Fibroblast of skin of abdomen (primary cell): ENCODE measurements around the gene LITAFD.
A peak's percentile ranks its signal among the peaks of the same experiment; 100 is the strongest.
"Not testable (repeated sequence)": the region's sequence is repeated elsewhere in the genome, so short reads cannot be mapped to it uniquely, and the experiment has no call there.

ENCODE experiments used
- DNase-seq: peaks from one replicate; pipeline ENCODE4 v3.0.0-alpha.2; 2013

LITAFD gene

DNA sequence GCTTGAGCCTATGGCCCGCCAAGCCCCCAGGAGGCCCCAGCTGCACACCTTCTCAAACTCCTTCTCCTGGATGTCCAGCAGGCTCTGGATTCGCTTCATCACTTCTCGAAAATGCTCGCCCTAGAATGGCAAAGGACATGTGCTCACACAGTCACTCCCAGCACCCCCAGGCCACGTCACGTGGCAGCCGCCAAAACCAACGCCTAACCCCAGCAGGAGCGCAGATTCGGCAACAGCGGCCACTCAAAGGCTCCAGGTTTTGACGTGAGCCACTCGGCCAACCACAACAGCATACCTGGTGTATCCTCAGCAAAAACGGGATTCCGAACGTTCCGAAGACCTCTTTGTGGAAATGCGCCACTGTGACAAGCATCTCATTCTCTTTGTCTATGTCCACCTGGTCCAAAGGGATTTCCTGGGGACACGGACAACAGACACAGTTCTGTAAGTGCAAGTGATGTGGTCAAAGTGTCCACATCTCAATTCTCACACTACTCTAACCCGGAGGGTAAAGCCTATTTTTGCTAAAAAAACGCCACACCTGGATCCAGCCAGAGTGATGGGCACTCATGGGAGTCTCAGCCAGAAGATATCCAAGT lies 12.7 kb downstream of the LITAFD start:
- DNase-seq, result no peak

DNA sequence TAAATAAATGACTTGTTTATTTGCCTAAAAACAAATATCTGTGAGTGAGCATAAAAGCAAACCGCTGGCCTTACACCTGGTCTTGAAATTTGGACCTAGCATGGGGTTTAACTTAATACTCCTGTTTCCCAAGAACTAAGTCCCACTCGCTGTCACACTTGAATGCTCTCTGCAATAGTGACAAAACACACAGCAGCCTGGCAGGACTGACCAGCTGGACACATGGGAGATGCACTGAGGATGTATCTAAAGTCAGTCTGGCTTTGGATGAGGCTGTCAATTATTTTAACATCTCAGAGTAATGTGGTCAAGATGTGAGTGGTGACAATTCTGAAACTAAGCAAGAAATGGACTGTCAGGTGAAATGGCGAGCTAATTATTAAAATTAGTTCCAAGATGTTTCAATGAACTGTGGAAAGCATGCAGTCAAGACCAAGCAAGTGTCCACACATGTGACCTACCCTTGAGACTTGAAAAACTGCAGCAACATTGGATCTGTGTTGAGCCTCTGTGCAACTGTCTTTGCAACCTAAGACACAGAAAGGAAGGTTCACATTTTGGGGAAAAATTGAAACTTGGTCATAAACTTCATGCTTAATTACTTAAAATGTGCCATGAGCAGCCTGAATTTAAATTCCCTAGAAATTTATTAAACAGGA lies 16.6 kb downstream of the LITAFD start:
- DNase-seq, result no peak

DNA sequence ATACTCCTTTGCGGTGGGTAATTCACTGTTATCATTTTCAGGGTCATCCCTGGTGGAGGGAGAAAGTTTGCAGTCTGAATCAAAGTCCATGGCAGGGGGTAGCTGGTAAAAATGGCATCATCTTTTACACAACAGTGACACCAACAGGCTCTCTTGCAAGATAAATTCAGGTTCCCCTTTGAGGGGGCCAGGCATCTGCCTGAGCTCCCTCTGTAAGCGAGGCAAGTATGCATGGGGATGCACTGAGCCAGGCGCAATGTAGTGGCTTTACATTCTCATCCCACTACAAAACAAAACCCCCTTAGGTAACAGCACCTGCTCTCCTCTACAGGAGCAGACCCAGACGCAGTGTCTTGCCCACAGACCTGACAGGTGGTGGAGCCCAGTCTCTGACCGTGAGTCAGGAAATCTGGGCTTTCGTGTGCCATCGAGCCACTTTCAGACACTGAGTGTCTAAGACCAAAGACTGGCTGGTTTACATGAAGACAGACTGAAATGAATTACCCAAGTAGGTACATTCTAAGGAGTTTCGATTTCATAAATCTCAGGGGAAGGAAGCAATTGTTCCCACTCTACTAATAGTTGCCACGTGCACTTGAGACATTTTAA lies 17.7 kb downstream of the LITAFD start:
- no peak for DNase-seq

DNA sequence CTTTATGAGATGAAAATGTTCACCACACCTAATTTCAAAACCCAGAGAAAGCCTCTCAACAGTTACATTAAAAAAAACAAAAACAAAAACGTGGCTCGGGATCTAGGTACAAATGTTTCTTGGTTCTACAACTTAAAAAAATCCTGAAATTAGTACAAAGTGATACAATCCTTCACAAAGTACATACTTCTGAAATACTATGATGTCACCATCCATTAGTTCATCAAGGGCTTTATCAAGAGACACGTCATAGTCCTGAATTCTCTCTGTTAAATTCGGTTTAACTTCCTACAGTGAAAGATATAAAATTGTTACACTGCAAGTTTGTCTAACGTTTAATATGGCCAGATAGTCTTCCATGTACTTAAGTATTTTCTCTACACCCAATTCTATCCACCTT lies 18.2 kb downstream of the LITAFD start:
- DNase-seq, result no peak

DNA sequence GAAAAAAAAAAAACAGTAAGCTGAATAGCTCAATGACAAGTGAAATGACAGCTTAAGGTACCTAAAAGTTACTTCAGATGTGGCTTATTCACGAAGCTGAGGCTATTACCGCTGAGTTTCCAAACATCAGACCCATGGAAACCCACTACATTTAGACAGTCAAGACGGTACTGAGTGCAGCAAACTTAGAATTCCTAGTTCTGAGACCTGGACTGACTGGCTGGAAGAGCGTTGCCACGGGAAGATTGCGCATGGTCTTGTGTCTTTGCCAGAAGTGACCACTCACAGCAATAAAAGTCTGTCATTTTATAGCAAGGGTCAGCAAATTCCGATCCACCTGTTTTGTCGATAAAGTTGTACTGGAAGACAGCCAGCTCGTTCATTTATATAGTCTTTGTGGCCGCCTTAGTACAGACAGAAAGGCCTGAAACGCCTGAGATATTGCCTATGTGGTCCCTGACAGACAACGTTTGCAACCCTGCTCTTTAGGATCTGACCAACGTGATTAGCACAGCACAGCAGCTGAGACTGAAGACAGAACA lies 19.2 kb downstream of the LITAFD start:
- DNase-seq, result no peak

DNA sequence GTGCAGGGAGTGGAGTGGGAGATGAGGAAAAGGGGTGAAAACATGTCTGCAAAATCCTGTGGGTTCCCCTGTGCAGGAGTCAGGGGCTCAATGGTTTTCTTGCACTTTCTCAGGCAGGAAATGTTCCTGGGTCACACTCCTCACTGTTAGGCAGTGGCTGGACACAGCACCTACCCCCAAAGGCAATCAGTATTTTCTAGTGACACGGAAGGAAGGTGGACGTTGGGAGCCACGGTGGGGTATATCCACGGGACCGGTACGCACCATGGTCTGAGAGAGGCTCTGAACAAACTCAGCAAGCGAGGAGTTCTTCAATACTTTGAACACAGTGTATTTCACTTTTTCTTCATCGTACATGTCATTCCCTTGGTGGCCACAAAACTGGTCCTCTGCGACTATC lies 20.9 kb downstream of the LITAFD start:
- no peak for DNase-seq

DNA sequence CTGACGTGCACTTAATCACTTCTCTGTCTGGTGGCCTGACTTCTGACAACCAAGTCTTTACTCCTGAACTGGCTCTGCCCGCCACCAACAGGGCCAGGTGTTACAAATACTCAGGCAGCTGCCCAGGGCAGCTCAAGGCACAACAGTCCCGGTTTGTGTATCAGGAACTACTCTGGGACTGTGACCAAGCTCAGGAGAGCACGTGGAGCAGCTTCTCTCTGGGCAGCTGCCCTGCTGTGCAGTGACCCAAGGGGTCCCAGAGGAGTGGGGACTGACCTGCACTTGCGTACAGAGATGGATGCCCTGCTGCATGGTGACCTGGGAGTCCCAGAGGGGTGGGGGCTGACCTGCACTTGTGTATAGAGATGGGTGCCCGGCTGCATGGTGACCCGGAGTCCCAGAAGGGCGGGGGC lies 21.9 kb downstream of the LITAFD start:
- DNase-seq, result no peak

DNA sequence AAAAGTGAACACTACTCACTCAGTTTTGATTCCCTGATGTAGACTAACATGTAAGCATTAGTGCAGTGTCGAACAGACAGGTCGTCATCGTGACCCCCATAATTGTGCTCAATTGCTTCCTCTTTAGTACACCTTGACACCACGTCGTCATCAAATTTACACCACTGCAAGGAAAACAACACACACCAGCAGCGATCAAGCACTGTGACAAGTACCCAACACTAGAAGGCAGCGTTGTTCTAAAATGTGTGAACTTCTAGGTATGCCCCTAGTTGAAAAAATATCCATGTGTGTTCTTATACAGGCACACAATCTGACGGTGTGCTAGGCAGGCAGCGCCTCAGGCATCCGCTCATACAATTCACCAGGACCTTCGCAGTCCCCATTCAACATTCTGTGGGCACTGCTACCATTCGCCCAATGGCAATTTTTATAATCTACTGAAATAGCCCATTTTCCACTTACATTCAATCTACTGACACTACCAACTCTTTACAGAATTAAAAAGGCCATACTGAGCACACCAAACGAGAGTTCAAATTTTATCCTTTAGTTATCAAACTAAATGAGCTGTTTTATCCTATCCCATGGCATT lies 23.1 kb downstream of the LITAFD start:
- peak; percentile 27 for DNase-seq

DNA sequence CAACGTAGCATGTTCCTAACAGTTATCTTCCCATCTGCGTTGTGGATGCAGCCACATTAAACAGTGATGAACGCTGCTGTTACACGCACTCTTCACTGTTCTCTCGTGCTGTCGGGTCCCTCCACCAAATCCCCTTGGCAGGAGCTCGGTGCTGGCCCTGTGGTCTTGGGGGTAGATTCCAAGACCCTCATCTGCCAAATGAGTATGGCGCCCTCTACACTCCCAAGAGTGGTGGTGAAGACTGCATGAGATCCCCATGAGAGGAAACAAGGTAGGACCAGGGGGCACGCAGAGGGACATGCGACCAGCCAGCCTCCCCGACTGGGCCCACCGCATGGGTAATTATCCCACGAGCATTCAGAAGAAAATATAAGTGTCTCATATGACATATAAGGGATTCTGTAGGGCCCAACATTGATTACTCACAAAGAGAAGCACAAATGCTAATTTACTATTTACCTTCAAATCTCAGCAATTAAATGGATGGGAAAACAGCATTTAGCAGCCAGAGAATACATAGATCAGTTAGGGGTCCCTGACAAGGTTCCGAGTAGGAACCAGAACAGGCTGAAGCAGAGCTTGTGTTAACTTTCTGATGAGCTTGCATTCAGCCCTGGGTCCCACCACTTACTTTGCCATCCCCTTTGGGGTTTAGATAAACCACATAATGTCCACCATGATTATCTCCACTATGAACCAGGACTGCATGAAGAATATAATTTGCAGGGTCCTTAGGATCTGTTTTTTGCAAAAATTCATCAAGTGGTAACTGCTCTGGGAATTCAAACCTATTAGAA lies 23.8 kb downstream of the LITAFD start:
- no peak for DNase-seq

DNA sequence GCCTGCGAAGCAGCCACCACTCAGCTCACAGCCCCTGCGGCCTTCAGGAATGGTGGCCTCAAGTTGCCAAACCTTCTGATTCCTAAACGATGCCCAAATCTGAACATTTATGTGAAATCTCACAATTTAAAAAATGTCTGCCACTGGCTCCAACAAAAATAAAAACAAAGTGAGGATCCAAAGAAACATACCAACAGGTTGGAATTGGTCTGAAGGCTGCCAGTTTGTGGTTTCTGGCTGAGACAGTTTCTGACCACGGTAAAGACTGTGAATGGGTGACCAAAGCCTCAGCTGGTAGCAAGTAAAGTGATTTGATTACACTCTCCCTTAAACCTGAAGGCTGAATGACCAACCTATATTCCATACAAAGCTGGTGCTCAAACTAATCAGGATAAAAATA lies 24.9 kb downstream of the LITAFD start:
- no peak for DNase-seq

DNA sequence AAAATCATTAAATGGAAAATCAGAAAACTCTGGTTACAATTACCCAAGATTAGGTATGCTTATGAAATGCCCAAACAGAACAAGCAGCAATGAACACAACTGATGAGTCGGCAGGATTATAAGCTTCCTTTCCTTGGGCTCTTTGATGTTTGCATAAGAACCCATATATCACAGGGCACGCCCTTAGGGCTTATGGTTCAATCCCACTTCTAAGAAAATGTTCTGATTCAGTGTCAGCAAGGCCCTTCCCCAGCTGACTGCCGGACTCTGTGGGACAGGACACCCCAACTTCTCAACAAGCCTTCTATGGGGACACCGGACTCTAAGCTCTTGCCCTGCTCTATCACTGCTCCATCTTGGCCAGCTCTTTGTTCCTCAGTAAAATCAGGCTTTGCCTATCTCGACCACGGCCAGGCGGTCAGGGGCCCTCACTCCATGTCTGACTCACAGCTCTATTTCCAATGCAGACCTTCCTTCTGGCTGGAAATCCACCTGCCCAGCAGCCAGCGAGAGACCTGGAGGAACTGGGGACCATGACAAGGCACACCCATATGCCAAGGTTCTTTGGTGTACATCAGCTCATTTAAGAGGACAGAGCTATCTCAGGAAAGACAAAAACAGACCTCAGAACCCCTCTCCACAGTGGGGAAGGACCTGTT lies 26.8 kb downstream of the LITAFD start:
- no peak for DNase-seq

DNA sequence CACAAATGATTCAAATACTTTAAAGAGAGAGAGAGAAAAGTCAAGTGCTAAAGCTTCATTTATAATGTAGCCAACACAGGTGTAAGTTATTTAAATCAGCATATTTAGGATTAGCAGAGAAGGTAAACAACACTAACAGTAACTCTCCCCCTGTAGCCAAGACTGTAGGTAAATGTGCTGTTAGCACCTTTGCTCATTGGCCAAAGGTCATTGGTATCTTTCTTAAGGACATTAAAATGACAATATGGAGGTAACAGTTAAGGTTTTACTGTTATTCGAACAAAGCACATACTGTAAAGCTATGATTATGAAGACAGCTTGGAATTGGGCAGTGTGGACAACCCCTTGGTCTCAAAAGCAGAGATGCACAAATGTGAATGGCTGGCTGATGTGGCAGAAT lies 28.7 kb downstream of the LITAFD start:
- DNase-seq, result no peak

DNA sequence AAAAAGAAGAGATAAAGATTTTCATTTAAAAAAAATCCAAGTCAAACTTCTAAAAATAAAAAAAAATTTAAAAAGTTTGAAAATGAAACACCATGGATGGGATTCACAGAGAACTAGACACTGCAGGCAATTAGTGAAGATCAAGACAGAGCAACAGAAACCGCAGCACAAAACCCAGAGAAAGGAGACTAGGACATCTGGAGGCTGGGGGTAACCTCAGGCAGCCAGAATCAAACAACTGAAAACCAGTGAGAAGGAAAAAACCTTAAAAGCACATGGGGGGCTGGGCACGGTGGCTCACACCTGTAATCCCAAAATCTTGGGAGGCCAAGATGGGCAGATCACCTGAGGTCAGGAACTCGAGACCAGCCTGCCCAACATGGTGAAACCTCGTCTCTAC lies 30.6 kb downstream of the LITAFD start:
- DNase-seq, result no peak

DNA sequence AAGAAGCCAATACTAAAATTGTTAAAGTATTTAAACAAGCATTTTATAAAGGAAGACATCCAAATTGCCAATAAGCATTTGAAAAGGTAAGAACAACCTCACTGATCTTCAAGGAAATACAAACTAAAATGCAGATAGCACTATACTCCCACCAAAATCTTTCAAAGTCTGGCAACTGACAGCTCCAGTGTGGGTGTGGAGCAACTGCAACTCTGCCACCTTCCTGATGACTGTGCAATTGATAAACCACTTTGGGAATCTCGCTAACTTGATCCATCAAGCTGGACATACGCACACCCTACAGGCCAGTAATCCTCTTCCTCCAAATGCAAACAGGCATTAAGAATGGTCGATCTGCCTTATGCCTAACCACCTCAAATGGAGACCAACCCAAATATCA lies 31.9 kb downstream of the LITAFD start:
- DNase-seq, result no peak

DNA sequence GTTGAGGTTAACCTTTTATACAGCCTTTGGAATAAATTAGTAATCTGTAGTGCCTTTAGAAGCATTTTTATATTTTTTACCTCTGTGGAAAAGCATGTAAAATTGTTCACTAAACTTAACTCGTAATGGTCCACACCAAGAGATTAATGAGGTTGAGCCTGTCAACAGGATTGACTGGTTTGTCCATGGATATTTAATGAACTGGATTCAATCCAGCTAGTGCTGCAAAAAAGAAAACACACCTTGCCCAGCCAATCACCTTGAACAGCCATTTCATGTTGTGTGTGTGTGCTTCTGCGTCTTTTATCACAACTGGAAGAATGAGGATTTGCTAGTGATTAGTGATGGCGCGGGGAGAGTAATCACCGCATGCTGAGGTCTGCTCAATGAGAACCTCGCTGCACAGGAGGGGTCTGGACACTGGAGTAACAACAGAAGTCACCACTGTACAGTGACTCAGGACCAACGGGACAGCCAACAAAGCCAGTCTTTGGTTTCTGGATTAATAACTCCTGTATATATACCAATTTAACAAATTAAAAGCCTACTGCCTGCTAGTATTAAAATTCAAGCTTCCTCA lies 33.7 kb downstream of the LITAFD start:
- DNase-seq, result no peak

DNA sequence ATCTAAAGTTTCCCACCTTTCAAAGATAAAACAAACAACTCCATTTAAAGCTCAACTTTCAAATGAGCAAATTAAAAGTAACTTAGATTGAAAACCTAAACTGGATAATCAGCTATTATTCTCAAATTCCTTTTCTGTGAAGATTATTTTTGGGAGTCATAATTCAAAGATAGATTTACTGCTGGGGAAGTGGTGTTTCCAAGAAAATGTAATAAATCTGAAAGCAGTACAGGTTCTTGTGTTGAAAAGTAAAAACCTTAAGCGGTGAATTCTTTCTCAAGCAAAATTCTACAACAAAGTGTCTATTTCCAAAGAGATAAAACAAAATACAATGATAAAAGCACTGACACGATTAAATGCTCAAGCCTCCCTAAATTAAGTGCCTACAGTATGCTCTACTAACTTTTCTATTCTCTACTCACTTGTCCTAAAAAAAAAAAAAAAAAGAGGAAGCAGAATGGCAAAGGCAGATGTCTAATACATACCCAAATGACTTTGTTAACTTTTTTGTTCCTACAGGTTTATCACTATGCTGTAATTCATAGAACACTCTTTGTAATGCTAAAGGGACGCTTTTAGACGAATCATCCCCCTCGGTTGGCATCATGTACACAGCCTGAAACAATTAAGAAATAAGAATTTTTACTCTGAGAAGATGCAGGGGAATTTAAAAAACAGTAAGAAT lies 34.5 kb downstream of the LITAFD start:
- no peak for DNase-seq

DNA sequence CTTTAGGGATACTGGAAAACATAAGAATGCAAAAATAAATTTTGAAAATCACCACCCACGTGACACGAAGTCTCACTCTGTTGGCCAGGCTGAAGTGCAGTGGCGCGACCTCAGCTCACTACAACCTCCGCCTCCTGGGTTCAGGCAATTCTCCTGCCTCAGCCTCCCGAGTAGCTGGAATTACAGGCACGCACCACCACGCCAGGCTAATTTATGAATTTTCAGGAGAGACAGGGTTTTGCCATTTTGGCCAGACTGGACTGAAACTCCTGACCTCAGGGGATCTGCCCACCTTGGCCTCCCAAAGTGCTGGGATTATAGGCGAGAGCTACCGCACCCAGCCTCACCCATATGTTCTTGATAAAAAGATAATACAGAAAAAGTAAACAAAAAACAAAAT lies 35.2 kb downstream of the LITAFD start:
- DNase-seq, result not testable (repeated sequence)

DNA sequence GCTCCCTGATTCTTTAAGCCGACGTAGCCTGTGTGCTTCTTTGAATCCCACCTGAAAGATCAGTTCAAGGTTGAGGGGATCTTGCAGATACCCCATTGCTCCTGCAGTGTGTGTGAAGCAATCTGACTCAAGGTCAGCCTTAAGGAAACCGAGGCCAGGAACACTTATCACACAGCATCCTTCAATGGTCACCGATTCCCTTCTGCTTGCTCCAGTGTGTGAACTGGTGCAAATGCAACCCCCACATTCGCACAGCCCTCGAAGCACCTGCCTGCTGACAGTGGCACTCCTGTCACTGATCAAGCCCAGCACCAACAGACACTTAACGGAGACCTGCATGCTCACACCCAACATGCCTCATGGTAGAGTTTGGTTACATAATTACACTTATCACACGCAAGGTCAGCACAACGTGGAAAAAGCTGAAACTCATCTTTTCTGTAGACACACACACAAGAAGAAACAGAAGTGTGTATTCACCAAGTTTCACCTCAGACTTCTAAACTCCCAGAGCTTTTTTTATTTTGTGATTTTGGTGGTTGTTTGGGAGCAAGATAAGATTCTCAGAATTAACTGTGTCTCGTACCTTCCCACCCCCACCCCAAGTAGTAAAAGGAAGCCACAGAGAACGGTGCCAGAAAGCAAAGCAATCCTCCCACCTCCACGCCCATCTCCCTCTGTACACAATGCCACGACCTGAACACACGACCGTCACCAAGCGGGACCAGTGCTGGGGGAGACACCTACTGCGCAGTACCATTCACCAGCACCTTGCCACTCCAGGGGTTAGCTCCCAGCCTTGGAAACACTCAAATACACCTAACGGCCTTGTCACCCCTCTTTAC lies 37.2 kb downstream of the LITAFD start:
- DNase-seq, result no peak

DNA sequence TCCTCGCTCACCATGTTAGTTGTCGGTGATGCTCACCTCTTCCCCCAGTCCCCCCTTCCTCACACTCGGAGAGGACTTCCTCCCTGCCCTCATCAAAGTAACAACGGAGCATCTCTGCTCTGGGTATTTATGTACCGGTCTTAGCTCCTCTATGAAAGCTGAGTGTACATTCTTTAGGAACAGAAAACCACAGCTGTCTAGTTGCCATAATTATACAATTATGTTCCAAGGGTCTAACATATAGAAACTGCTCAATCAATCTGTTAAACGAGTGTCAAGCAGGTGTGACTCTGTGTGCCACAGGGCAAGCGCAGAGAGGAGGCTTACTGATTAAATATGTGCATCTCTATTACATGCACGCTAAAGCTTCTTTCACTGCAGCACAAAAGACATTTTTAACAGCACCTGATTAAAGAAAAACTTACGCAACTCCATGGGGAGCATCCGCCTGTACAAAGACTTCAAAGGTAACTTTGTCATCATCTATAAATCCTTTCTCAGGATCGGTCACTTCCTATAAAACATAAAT lies 37.8 kb downstream of the LITAFD start:
- no peak for DNase-seq
